ENCODE data around the gene UNC45B. TPM values are rescaled to one million over a fixed set of nuclear protein-coding genes. Genes with fewer than 3 reads are reported as not detected.

The UNC45B gene
- total and polyA plus RNA-seq, 2 of the 13 experiments (the other 11 are each of a cell fraction or from before 2014, with no cell fraction given) = 0.01 TPM; not detected in 1

GRCh38 chr17:35117984-35118383, 29.6 kb upstream of the UNC45B start (continued):
- TF ChIP-seq KDM6A (CRISPR knock-in tag; IDR thresholded peaks at IDR 0.05; ENCODE audit: low read depth) (no peak), ZNF704 (CRISPR knock-in tag; IDR thresholded peaks at IDR 0.05; ENCODE audit: borderline replicate concordance) (no peak)

- no peaks in the 10 kb centered on the region for H4K20me1 ChIP-seq (ENCODE audit: insufficient read depth, low read length)
- H3K9me3 ChIP-seq (ENCODE audit: low read length) = no peaks in the 10 kb centered on the region
- no peaks in the 10 kb centered on the region for H3K36me3 ChIP-seq (replicated peaks in 1 of 2; ENCODE audit: control insufficient read depth in 1 of 2, insufficient read depth in 2 of 2, low read length in 2 of 2)
- ChIA-PET POLR2A (interaction anchor here (1.0 to 2.9 kb wide), 7 partner anchors 9 to 123 kb away, joined by 3 to 8 read pairs (median 4); partner anchors contain the start of gene RFFL), CTCF (ENCODE audit: low intra/inter-chr PET ratio, low total read pairs) (interaction anchor here (0.9 to 3.6 kb wide), 6 partner anchors 23 to 699 kb away, joined by 3 to 46 read pairs (median 5); partner anchors contain the start of gene NLE1)
- peak within 1 kb of the TSS; percentile 80 for H3K9ac ChIP-seq (ENCODE audit: insufficient read depth, low read depth, low read length)
- H3K4me1 ChIP-seq (ENCODE audit: insufficient read depth, low read length) = peaks cover 29% of the 10 kb centered on the region
- H3K27ac ChIP-seq (ENCODE audit: extremely low read length, insufficient read depth, low read length) = peak within 1 kb of the TSS; percentile 63
- FAIRE-seq (peak; percentile 40), ATAC-seq (peak; percentile 88), DNase-seq (ENCODE audit: low spot score) (peak; percentile 60)
- peak within 1 kb of the TSS; percentile 80 to 94 (median 86) for H3K4me3 ChIP-seq (replicated peaks in 1 of 3; ENCODE audit: insufficient read depth in 1 of 3, low read depth in 2 of 3, low read length in 3 of 3)
- BruUV-seq (replicated peaks) = no TSS peak
- peak within 1 kb of the TSS; percentile 90 for H2AFZ ChIP-seq (ENCODE audit: low read length)
- intact Hi-C loops (cut with micrococcal nuclease; ENCODE audit: unreplicated experiment) = loop anchor here (1.0 to 2.0 kb wide), 2 partner anchors 31 to 121 kb away; no protein-coding TSS in a partner anchor
- H3K4me2 ChIP-seq (ENCODE audit: low read depth, low read length) = peak within 1 kb of the TSS; percentile 98
- WGBS (ENCODE audit: low lambda C conversion rate) = under 1% methylated on average over 10 of the region's 72 CpGs
- peaks cover 4% of the 10 kb centered on the region for H3K79me2 ChIP-seq (ENCODE audit: insufficient read depth, low read length)
- in situ Hi-C loops (cut with HindIII; ENCODE audit: extremely low pct_ligation_motif_present, low pct_unique_long_range_greater_than_20kb) = loop anchor here (5.0 to 25.0 kb wide), 3 partner anchors 122 to 695 kb away; partner anchors contain the start of gene TMEM132E
- H3K27me3 ChIP-seq (ENCODE audit: control insufficient read depth in 1 of 2, insufficient read depth in 2 of 2, low read length in 2 of 2) = no peaks in the 10 kb centered on the region; a peak in 1 of 5 replicates
- TF ChIP-seq KLF12 (CRISPR knock-in tag; IDR thresholded peaks at IDR 0.05; ENCODE audit: borderline replicate concordance) (0 out of 2 replicates have a peak, but pooled peaks have one; percentile 34), NONO (IDR thresholded peaks at IDR 0.05) (no peak), NONO (CRISPR knock-in tag; conservative IDR thresholded peaks at IDR 0.05) (peak; percentile 39; the same call in 1 of the 2 replicates), SIX4 (CRISPR knock-in tag; IDR thresholded peaks at IDR 0.05) (no peak), ZNF225 (CRISPR knock-in tag; IDR thresholded peaks at IDR 0.05) (0 out of 2 replicates have a peak, but pooled peaks have one; percentile 62), ZBTB40 (IDR thresholded peaks at IDR 0.05) (no peak), ZBTB40 (CRISPR knock-in tag; IDR thresholded peaks at IDR 0.05) (peak; percentile 66; the same call in 1 of the 2 replicates), ZNF589 (CRISPR knock-in tag; conservative IDR thresholded peaks at IDR 0.05) (no peak), ZNF10 (CRISPR knock-in tag; IDR thresholded peaks at IDR 0.05; ENCODE audit: borderline replicate concordance, low read depth) (0 out of 2 replicates have a peak, but pooled peaks have one; percentile 24)
These were observed 28.0 kb upstream of the UNC45B start, which contains the start of gene RAD51D for GRCh38 chr17:35119370-35120165. Gene RAD51D (minus strand): TSS chr17:35119860. CDS start chr17:35119613, 247 bp downstream.
